ENCODE results near the gene BRD8.
"Not testable (repeated sequence)": the region's sequence is repeated elsewhere in the genome, so short reads cannot be mapped to it uniquely, and the experiment has no call there.

- TF ChIP-seq CTCF, POLR2A, POLR2AphosphoS5, EP300 (IDR thresholded peaks at IDR 0.05): not testable (repeated sequence)
These were observed 34.9 kb downstream of the BRD8 start for GRCh38 chr5:138143578-138143977.

All from upper lobe of left lung (tissue), 4 donors.